GM19452 (cell line): ENCODE results near the gene OPN4.

Source experiments
- ATAC-seq: cut with Tn5 transposase; IDR thresholded peaks from one replicate; pipeline ENCODE4 v1.9.1; 2021; ENCODE audit not compliant: unreplicated experiment

OPN4 gene

GRCh38 chr10:86646933-86647332 is 7.4 kb upstream of the OPN4 start:
- ATAC-seq, result no peak

- ATAC-seq, result no peak
Measured at GRCh38 chr10:86647773-86648703, 6.3 kb upstream of the OPN4 start.

- ATAC-seq, result no peak
Measured at GRCh38 chr10:86648704-86649427, 5.5 kb upstream of the OPN4 start.

GRCh38 chr10:86649471-86650150 is 4.7 kb upstream of the OPN4 start:
- ATAC-seq, result no peak

- no peak for ATAC-seq
Measured at GRCh38 chr10:86650151-86650550, 4.2 kb upstream of the OPN4 start.

- no peak for ATAC-seq
Measured at GRCh38 chr10:86651021-86651471, 3.3 kb upstream of the OPN4 start.

- ATAC-seq, result no peak
Measured at GRCh38 chr10:86651631-86652331, 2.6 kb upstream of the OPN4 start.

GRCh38 chr10:86652361-86653202 is 1.8 kb upstream of the OPN4 start:
- ATAC-seq, result no peak

GRCh38 chr10:86653379-86653778 is 968 bp upstream of the OPN4 start:
- ATAC-seq, result no peak

- no peak for ATAC-seq
Measured at GRCh38 chr10:86653987-86654386, 360 bp upstream of the OPN4 start.

GRCh38 chr10:86655173-86655540 is 810 bp downstream of the OPN4 start:
- no peak for ATAC-seq

- ATAC-seq, result no peak
Measured at GRCh38 chr10:86655596-86655995, 1.2 kb downstream of the OPN4 start.

- no peak for ATAC-seq
Measured at GRCh38 chr10:86657011-86657395, 2.7 kb downstream of the OPN4 start.

- ATAC-seq, result no peak
Measured at GRCh38 chr10:86657396-86658011, 3.2 kb downstream of the OPN4 start.

- ATAC-seq, result no peak
Measured at GRCh38 chr10:86658261-86658741, 4.0 kb downstream of the OPN4 start.

GRCh38 chr10:86658751-86659150 is 4.4 kb downstream of the OPN4 start:
- ATAC-seq, result no peak

- ATAC-seq, result no peak
Measured at GRCh38 chr10:86659161-86659691, 4.9 kb downstream of the OPN4 start.

GRCh38 chr10:86659721-86660453 is 5.5 kb downstream of the OPN4 start:
- ATAC-seq, result no peak
